Activated naive CD4-positive, alpha-beta T cell treated with anti-CD3 and anti-CD28 coated beads for 36 hours (primary cell): ENCODE measurements around the gene FCN2. TPM values are rescaled to one million over a fixed set of nuclear protein-coding genes. Genes with fewer than 3 reads are reported as not detected.

ENCODE experiments used
- CTCF ChIA-PET: fragments of 350-600 bp; sonication (Branson Sonifier 250); formaldehyde crosslinking; loops from one replicate; lab custom pipeline; 2021; ENCODE audit warnings: antibody characterized with exemption; lab: Charles Lee
- DNase-seq: peaks from one replicate; pipeline ENCODE4 v3.0.0-alpha.2; 2020
- H3K27ac Mint-ChIP-seq: one replicate; pipeline ENCODE4 v1.8.0; 2021; ENCODE audit warnings: mild to moderate bottlenecking, mixed read lengths
- H3K27me3 Mint-ChIP-seq: one replicate; pipeline ENCODE4 v1.8.0; 2021; ENCODE audit warnings: low read depth, mixed read lengths
- H3K36me3 Mint-ChIP-seq: one replicate; pipeline ENCODE4 v1.8.0; 2021; ENCODE audit warnings: low read depth, mixed read lengths
- H3K4me1 Mint-ChIP-seq: one replicate; pipeline ENCODE4 v1.8.0; 2021; ENCODE audit warnings: low read depth, mixed read lengths
- H3K4me3 Mint-ChIP-seq: one replicate; pipeline ENCODE4 v1.8.0; 2021; ENCODE audit warnings: mild to moderate bottlenecking, moderate library complexity, mixed read lengths
- H3K9me3 Mint-ChIP-seq: one replicate; pipeline ENCODE4 v1.8.0; 2021; ENCODE audit warnings: mixed read lengths
- intact Hi-C: fragments of 100-400 bp; cut with micrococcal nuclease; formaldehyde crosslinking; loops from one replicate; pipeline ENCODE4 v1.15.1; 2023
- total RNA-seq, 2 experiments: library from RNA; stranded (reverse); gene quantifications; one replicate each; pipeline ENCODE4 v1.2.3, GENCODE V29; 2021

The FCN2 gene
- total RNA-seq, result not detected

DNA sequence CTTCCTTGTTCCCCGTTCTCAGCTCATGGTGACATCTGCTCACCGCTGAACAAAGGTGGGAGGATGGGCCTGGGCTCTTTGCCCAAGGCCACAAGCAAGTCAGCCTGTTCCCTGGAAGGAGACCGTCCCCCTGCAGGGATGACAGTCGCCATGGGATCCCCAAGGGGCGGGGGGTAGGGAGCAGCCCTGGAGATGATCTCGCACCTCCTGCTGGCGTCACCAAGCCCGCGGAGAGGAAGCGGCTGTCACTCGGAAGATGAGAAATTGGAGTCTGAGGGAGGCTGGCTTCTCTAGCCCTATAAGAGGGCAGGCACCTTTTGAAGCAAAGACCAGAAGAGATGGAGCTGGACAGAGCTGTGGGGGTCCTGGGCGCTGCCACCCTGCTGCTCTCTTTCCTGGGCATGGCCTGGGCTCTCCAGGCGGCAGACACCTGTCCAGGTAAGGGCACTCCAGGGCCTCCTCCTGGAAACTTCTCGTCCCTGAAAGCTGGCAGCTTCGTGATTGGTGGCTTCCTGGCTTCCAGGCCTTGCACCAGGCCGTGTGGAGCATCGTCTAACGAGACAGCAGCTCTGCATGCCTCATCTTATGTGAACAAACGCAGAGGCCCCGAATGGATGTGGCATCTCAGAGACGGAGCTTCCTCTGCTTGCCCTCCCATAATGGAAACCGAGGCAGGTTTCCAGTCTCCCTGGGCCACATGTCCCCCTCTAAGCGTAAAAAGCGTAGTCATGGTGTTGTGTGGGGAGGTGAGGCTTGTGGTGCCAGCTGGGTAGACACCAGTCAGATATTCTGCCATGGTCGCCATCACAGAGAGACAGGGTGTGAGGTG lies at the start of gene FCN2:
Gene FCN2, plus strand, starts transcription at position 327 of the 829 bp plus-strand sequence. Its CDS starts 12 bp downstream, at position 339.
- no peaks in the 10 kb centered on the region for H3K4me1 Mint-ChIP-seq
- peaks cover 3% of the 10 kb centered on the region for H3K27me3 Mint-ChIP-seq
- H3K9me3 Mint-ChIP-seq, result no peaks in the 10 kb centered on the region
- no peak within 1 kb of the TSS for H3K27ac Mint-ChIP-seq
- CTCF ChIA-PET, result no interaction called here
- no peak for DNase-seq
- no peak within 1 kb of the TSS for H3K4me3 Mint-ChIP-seq
- H3K36me3 Mint-ChIP-seq, result no peaks in the 10 kb centered on the region
- intact Hi-C loops, result no loop called here

DNA sequence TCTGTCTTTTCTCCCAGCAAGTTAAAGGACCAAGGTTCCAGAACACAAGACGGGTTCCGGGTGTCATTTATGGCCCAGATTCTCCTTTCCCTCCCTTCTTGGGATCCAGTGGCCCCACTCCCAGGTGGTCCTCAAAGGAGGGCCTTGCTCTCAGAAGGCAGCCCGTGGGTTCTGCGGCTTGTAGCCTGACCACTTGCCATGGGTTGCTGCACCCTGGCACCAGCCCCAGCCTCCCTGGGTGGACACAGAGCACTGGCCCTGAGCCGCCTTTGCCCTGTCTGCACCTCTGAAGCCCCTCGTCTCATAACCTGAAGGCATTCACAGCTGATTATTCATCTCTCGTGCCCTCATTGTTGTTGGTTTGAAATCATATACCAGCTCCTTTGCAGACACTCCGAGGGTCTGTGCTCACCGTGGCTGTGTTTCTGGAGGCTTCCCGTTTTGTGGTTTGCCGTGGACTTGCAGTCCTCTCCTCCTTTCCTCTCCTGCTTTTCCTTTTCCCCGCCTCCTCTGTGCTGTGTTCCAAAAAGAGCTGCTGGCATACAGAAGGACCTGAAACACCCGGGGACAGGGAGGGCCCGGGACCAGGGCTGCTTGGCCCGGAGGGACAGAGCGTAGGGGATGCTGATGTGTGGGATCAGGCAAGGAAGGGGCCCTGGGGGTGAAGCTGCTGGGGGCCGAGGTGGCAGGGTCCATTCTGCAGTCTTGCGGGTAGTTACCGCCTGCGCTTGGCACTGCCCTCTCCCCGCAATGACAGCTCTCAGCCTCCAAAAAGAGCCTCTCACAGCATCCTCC lies 49.5 kb upstream of the FCN2 start:
- Mint-ChIP-seq H3K36me3 (no peaks in the 10 kb centered on the region), H3K4me1 (no peaks in the 10 kb centered on the region), H3K27me3 (no peaks in the 10 kb centered on the region), H3K27ac (no peak overlapping the region), H3K4me3 (no peak overlapping the region), H3K9me3 (no peaks in the 10 kb centered on the region)
- intact Hi-C loops, result no loop called here
- CTCF ChIA-PET, result no interaction called here
- no peak for DNase-seq

DNA sequence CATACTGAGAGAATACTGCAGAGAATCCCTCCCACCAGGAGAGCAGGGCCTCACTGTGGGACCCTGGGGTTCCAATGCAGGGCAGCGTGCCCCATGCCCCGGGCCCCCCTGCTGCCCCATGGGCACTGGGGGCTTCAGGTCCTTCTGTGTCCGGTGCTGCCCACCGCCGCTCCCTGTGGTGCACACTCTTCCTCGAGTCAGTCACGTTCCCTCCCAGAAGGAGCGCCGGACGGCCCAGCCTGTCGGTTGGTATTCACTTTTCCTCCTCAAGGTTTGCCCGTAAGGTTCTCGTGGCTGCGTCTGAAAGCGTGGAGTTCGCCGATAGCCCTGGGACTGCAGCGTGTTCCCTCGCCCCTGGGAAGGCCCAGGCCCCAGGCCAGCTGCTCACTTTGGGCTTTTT lies 48.1 kb upstream of the FCN2 start:
- no peak overlapping the region for H3K27ac Mint-ChIP-seq
- no peaks in the 10 kb centered on the region for H3K9me3 Mint-ChIP-seq
- no peak for DNase-seq
- H3K4me1 Mint-ChIP-seq, result no peaks in the 10 kb centered on the region
- CTCF ChIA-PET, result no interaction called here
- H3K27me3 Mint-ChIP-seq, result no peaks in the 10 kb centered on the region
- intact Hi-C loops, result no loop called here
- no peak overlapping the region for H3K4me3 Mint-ChIP-seq
- no peaks in the 10 kb centered on the region for H3K36me3 Mint-ChIP-seq

DNA sequence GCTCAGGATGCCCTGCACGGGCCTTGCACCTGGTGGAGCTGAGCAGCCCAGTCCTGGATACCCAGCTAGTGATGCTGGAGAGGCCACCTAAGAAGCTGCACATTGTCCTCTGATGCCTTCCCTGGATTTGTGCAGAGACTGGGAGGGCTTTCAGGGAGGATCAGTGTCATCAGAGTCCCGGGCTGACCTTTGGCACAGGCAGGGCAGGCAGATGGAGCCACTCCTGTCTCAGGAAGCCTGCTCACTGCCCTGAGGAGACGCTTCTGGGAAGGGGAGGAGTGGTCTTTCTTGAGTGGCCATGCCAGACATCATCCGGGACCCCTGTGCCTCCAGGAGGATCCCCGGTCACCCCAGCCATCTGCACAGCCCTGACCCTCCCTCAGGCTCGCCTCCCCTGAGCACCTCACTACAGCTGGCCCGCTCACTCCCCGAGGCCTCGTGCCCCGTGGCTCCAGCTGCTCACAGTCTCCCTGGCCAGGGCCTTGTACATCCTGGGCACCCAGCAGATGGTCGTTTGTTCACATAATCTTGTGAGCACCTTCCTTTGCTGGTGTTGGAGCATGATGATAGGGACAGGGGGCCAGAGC lies 47.2 kb upstream of the FCN2 start:
- DNase-seq, result no peak
- Mint-ChIP-seq H3K4me1 (no peaks in the 10 kb centered on the region), H3K27me3 (no peaks in the 10 kb centered on the region), H3K4me3 (no peak overlapping the region), H3K9me3 (no peaks in the 10 kb centered on the region), H3K36me3 (no peaks in the 10 kb centered on the region), H3K27ac (no peak overlapping the region)
- CTCF ChIA-PET, result no interaction called here
- intact Hi-C loops, result no loop called here

DNA sequence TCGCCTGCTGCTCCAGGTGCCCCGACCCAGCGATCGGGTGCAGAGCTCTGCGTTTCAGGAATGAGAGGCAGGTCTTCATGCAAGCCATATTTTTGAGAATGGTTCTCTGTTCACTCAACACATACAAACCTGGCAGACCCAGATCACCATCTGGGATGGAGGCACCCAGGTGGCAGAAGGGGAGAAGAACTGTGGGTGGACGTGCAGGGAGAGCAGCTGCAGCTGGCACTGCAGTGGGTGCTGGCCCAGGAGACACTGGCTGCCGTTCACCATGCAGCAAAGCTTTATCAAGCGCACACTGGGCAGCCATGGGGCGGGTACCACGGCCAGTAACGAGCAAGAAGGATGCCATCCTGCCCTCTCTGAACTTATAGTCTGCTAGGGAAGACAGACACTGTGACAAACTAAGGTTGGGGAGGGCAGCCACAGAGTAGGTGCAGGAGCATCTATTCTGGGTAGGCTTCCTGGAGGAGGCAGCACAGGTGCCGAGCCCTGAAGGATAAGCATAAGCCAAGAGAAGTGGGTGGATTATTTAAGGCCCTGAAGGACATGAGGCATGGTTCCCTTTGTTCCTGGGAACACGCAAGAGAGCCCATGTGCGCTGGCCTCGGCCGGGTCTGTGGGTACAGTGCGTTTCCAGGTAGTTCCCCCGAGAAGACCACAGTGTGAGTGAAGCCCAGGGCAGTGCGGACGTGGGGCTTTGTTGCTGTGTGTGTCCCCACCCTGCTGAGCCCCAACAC lies 46.2 kb upstream of the FCN2 start:
- H3K27ac Mint-ChIP-seq, result no peak overlapping the region
- DNase-seq, result no peak
- H3K36me3 Mint-ChIP-seq, result no peaks in the 10 kb centered on the region
- no peak overlapping the region for H3K4me3 Mint-ChIP-seq
- no peaks in the 10 kb centered on the region for H3K4me1 Mint-ChIP-seq
- no peaks in the 10 kb centered on the region for H3K9me3 Mint-ChIP-seq
- intact Hi-C loops, result no loop called here
- CTCF ChIA-PET, result no interaction called here
- H3K27me3 Mint-ChIP-seq, result no peaks in the 10 kb centered on the region

DNA sequence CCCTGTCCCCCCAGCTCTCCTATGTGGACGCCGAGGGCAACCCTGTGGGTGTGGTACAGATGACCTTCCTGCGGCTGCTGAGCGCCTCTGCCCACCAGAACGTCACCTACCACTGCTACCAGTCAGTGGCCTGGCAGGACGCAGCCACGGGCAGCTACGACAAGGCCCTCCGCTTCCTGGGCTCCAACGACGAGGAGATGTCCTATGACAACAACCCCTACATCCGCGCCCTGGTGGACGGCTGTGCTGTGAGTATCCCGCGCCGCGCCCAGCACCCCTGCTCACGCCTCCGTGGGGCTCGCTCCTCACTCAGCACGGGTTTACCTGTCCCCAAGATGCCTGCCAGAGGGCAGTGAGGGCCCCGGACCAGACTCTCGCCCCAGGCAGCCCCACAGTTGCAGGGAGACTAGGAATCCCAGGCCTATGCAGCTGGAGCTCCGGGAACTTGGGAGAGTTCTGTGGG lies 45.6 kb upstream of the FCN2 start:
- Mint-ChIP-seq H3K27me3 (no peaks in the 10 kb centered on the region), H3K36me3 (no peaks in the 10 kb centered on the region), H3K4me3 (no peak overlapping the region), H3K4me1 (no peaks in the 10 kb centered on the region), H3K9me3 (no peaks in the 10 kb centered on the region), H3K27ac (no peak overlapping the region)
- no peak for DNase-seq
- intact Hi-C loops, result no loop called here
- CTCF ChIA-PET, result no interaction called here

DNA sequence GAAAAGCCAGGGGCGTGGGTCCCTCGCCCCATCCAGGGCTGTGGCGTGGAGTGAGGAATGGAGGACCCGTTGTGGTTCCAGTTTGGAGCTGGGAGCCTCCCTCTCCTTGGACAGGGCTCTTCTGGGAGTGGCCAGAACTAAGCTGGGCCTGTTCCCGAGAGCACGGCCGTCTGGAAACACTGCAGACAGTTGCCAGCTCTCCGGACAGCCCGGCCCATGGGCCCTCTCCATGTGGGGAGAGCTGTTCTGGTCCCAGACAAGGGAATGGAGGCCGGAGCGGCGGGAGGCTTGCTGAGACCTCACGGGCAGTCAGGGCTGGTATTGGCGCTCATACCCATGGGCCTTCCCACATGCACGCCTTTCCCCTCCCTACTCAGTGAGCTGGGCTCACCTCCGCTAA lies 45.2 kb upstream of the FCN2 start:
- CTCF ChIA-PET, result no interaction called here
- intact Hi-C loops, result no loop called here
- no peak for DNase-seq
- Mint-ChIP-seq H3K9me3 (no peaks in the 10 kb centered on the region), H3K4me1 (no peaks in the 10 kb centered on the region), H3K4me3 (no peak overlapping the region), H3K36me3 (no peaks in the 10 kb centered on the region), H3K27ac (no peak overlapping the region), H3K27me3 (no peaks in the 10 kb centered on the region)

DNA sequence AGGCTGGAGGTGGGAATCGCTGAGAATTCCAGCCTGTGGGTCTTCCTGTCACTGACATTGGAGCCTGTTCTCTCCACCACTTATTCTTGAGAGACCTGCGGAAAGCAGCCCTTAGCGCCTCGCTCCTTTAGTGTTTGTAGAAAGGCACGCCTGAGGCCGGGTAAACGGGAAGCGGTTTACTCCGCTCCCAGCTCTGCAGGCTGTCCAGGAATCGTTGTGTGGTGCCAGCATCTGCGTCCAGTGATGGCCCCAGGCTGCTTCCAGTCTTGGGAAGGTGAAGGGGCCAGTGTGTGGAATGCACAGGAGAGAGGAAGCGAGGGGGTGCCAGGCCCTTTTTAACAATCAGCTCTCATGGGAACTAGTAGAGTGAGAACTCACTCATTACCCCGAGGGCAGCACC lies 44.6 kb upstream of the FCN2 start:
- Mint-ChIP-seq H3K4me1 (no peaks in the 10 kb centered on the region), H3K27ac (no peak overlapping the region), H3K27me3 (no peaks in the 10 kb centered on the region), H3K36me3 (no peaks in the 10 kb centered on the region), H3K9me3 (no peaks in the 10 kb centered on the region), H3K4me3 (no peak overlapping the region)
- CTCF ChIA-PET, result no interaction called here
- intact Hi-C loops, result no loop called here
- no peak for DNase-seq

DNA sequence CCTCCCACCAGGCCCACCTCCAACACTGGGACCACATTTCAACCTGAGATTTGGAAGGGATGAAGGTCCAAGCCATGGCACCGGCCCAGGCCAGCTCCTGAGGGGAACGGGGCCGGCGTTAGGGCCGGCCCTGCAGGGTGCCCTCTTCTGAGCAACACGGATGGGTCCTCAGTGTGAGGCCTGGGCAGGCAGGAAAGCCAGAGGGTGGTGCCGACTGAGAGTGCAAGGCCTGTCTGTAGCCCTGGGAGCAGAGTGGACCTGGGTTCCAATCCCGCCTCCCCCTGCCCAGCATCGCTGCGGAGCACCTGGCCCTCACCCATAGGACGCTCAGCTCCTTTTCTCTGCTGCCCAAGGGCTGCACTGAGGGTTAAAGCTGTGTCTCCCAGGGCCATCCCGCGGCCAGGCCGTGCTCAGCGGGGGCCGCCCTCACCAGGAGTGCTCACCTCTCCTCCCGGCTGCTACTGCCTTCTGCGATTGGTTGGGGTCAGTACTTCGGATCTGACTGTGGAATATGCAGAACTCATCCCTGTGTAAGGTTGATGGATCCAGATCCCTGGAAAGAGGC lies 44.1 kb upstream of the FCN2 start:
- H3K9me3 Mint-ChIP-seq, result no peaks in the 10 kb centered on the region
- H3K4me1 Mint-ChIP-seq, result no peaks in the 10 kb centered on the region
- CTCF ChIA-PET, result no interaction called here
- H3K27me3 Mint-ChIP-seq, result no peaks in the 10 kb centered on the region
- H3K27ac Mint-ChIP-seq, result no peak overlapping the region
- H3K4me3 Mint-ChIP-seq, result no peak overlapping the region
- no peaks in the 10 kb centered on the region for H3K36me3 Mint-ChIP-seq
- no peak for DNase-seq
- intact Hi-C loops, result no loop called here

DNA sequence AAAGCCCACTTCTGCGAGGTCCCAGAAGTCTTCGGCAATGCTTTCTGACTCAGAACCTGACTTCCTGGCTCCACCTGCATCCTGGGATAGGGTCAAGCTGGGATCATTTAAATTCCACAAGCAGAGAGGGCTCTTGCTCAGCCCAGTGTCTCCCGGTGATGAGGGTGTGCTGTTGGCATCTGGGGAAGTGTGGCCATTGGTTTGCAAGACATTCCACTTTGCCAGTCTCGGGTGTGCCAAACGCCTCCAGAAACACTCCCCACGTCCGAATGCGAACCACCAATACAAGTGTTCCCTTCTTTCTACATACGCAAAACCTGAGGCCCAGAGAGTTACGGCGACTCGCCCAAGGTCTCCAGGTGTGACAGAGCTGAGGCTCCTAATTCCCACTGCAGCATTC lies 43.1 kb upstream of the FCN2 start:
- intact Hi-C loops, result no loop called here
- Mint-ChIP-seq H3K27me3 (no peaks in the 10 kb centered on the region), H3K4me1 (no peaks in the 10 kb centered on the region), H3K36me3 (no peaks in the 10 kb centered on the region), H3K27ac (no peak overlapping the region), H3K4me3 (no peak overlapping the region), H3K9me3 (no peaks in the 10 kb centered on the region)
- no peak for DNase-seq
- CTCF ChIA-PET, result no interaction called here

DNA sequence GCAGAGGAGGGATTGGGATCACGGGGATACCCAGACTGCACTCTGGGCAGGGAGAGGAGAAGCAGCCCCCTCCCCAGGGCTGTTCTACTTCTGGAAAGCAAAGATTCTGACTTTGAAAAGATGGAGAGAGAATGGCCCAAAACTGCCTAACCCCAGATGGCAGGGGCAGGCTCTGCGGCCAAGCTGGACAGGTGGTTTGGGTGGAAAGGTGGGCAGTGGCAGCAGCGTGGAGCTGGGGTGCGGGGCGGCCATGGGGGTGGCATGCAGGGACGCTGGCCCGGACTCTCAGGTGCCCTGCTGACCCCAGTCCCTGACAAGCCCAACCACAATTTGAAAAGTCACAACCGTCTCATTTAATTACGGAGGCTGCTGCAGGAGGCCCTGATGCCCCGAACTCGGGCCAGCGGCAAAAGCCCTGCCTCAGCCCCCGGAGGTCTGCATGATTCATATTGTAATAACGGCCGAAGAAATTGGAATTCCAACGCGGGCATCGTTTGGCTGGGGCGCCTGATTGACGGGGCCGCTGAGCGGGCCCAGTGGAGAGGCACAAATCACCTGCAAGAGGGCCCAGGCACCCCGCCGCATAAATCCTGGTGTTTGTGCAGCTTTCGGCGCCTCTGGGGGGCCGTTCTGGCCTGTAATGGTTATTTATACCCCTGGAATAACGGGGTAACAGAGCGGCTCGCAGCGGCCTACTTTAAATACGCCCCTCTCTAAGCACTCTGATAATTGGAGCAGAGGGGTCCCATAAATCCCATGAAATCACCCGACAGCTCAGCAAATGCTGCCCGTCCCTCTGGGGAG lies 41.8 kb upstream of the FCN2 start:
- Mint-ChIP-seq H3K9me3 (no peaks in the 10 kb centered on the region), H3K27me3 (no peaks in the 10 kb centered on the region), H3K27ac (no peak overlapping the region), H3K4me1 (no peaks in the 10 kb centered on the region), H3K36me3 (no peaks in the 10 kb centered on the region), H3K4me3 (no peak overlapping the region)
- CTCF ChIA-PET, result no interaction called here
- DNase-seq, result no peak
- intact Hi-C loops, result no loop called here
